Peyer's patch (tissue), 4 donors: ENCODE measurements around the gene GGCX. TPM values are rescaled to one million over a fixed set of nuclear protein-coding genes. Genes with fewer than 3 reads are reported as not detected.

Experiments used
- DNase-seq, 3 donors: peaks; one replicate each; pipeline ENCODE4 v3.0.0-alpha.2; 2017 to 2019
- H3K27ac ChIP-seq, 4 donors: fragments of 200-600 bp; sonication (generic); one replicate each; pipeline ENCODE4 v1.5.1; 2016 to 2019
- H3K27me3 ChIP-seq, 2 donors: fragments of 200-600 bp; sonication (generic); one replicate each; pipeline ENCODE4 v1.5.1; 2019
- H3K36me3 ChIP-seq, 3 donors: fragments of 200-600 bp; sonication (generic); one replicate each; pipeline ENCODE4 v1.5.1; 2016 to 2019
- H3K4me1 ChIP-seq, 4 donors: fragments of 200-600 bp; sonication (generic); one replicate each; pipeline ENCODE4 v1.5.1; 2016 to 2019
- H3K4me3 ChIP-seq, 4 donors: fragments of 200-600 bp; sonication (generic); 1 replicate in 3 of 4; 2 replicates in 1 of 4; pipeline ENCODE4 v1.5.1; 2016 to 2019; ENCODE audit warnings: mild to moderate bottlenecking in 1 of 4
- H3K9me3 ChIP-seq, 4 donors: fragments of 200-600 bp; sonication (generic); one replicate each; pipeline ENCODE4 v1.5.1; 2016 to 2019; ENCODE audit warnings: mild to moderate bottlenecking in 1 of 4
- POLR2A ChIP-seq, 2 donors: fragments of 450-650 bp; IDR thresholded peaks; one replicate each; pipeline ENCODE4 v1.5.1; 2017; ENCODE audit warnings: antibody characterized with exemption in 2 of 2, mild to moderate bottlenecking in 2 of 2, moderate library complexity in 2 of 2
- total RNA-seq, 4 donors: library from RNA; depleted of rRNA; stranded (reverse); fragments of >200 nt; gene quantifications; one replicate each; pipeline ENCODE4 v1.1.0, GENCODE V29; 2016
- TF ChIP-seq, protein P1 (sequence below), 6 experiments: fragments of 450-650 bp in 4 of 6; fragments of 200-600 bp in 2 of 6; sonication (generic) in 1 of 6; IDR thresholded peaks; one replicate each; pipeline ENCODE4 v1.5.1; 2017 to 2019; ENCODE audit warnings: antibody characterized with exemption in 6 of 6, mild to moderate bottlenecking in 3 of 6, moderate library complexity in 1 of 6

GGCX gene
- total RNA-seq, 4 donors from 2014 or later, result 21.3 to 38.0 (median 31.1) TPM

DNA sequence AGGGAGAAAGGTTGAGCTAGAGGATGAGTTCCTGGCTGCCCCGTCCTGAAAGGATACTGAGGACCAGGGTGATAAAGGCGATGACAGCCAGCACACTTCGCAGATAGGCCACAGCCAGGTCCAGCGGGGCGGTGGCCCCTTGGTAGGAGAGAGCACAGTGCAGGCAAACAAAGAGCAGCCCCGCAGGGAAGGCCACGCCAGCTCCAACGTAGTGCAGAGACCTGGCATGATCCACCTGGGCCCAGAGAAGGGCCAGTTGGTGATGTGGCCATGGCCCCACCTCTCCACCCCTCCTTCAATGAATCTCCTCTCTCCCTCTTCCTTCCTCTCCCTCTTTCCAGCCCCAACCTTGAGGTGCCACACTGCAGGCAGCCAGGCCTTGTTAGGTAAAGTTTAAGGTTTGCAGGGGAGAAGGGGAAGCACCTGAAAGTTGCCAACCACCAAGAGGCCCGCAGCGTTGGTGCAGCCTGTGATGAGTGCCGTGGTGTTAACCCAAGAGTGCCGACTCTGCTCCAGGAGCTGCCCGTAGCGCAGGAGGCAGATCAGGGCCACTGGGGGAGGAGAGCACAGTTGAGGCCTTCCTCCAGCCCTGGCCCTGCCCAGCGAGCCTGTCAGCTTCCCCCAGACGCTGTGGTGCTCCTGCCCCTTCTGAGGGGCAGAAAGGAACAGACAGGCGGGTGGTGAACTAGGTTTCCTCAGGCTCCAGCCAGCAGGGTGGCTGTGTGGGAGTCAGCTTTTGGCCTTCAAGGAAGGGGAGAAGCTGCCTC lies 38.4 kb upstream of the GGCX start:
- Histone ChIP-seq H3K4me1 (peaks cover 7 to 39% (median 14%) of the 10 kb centered on the region in 4 donors), H3K9me3 (no peaks in the 10 kb centered on the region), H3K27ac (no peak overlapping the region), H3K36me3 (peaks cover 0 to 22% (median 0%) of the 10 kb centered on the region in 3 donors), H3K27me3 (no peaks in the 10 kb centered on the region), H3K4me3 (no peak overlapping the region)
- TF ChIP-seq, protein P1, sequence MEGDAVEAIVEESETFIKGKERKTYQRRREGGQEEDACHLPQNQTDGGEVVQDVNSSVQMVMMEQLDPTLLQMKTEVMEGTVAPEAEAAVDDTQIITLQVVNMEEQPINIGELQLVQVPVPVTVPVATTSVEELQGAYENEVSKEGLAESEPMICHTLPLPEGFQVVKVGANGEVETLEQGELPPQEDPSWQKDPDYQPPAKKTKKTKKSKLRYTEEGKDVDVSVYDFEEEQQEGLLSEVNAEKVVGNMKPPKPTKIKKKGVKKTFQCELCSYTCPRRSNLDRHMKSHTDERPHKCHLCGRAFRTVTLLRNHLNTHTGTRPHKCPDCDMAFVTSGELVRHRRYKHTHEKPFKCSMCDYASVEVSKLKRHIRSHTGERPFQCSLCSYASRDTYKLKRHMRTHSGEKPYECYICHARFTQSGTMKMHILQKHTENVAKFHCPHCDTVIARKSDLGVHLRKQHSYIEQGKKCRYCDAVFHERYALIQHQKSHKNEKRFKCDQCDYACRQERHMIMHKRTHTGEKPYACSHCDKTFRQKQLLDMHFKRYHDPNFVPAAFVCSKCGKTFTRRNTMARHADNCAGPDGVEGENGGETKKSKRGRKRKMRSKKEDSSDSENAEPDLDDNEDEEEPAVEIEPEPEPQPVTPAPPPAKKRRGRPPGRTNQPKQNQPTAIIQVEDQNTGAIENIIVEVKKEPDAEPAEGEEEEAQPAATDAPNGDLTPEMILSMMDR (IDR thresholded peaks at IDR 0.05), result no peak
- no peak for TF ChIP-seq POLR2A (IDR thresholded peaks at IDR 0.05)
- no peak for DNase-seq

DNA sequence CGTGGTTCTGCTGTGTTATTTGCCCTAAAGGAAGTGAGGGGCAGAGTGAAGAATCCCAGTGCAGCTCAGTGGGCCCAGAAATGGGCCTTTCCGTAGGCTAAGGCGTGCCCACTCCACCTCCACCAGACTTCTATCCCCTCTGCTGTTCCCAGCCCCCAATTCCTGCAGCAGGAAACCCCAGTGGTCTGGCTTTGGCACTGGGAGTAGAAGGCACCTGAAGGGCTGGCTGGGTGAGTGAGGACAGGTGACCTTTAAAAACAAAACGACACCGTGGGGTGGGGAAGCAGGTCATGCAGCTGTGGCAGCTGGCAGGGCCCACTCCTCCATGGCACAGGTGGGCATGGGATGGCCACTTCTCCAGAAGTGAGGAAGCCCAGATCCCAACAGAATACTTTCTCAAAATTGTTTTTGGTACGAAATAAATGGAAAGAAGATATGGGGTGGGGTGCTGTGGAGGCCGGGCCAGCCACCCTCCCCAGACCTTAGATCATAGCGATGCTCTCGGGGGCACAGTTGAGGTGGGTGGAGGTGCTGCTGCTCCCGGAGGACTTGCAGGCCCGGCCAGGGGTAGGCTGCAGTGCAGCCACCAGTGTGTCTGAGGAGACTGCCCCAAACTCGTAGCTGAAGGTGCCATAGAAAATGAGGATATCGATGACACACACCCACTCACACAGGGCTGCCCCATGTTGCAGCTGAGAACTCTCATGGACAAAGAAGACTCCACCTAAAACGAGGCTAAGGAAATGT lies 37.5 kb upstream of the GGCX start:
- TF ChIP-seq, protein P1 (IDR thresholded peaks at IDR 0.05), result no peak
- no peak for TF ChIP-seq POLR2A (IDR thresholded peaks at IDR 0.05)
- no peaks in the 10 kb centered on the region for H3K27me3 ChIP-seq
- H3K4me3 ChIP-seq, result no peak overlapping the region
- no peak for DNase-seq
- H3K36me3 ChIP-seq, result peaks cover 0 to 22% (median 0%) of the 10 kb centered on the region in 3 donors
- no peak overlapping the region for H3K27ac ChIP-seq
- peaks cover 9 to 38% (median 16%) of the 10 kb centered on the region in 4 donors for H3K4me1 ChIP-seq
- no peaks in the 10 kb centered on the region for H3K9me3 ChIP-seq

DNA sequence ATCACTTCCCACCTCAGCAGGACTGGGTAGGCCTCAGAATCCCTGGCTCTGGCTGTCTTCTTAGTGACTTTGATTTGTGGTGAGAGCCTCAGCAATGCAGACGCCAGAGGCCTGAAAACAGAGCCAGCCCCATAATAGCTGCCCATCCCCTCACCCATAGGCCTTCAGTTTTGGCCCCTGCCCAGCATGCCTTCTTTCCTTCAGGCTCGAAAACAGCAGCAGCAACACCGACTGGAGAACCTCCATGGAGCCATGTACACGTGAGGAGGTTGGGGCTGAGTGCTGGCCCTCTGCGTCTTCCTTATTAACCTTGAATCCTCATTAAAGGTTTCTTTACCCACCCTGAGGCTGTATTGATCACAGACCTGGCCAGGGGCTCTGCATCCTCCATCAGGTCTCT lies 35.9 kb upstream of the GGCX start:
- Histone ChIP-seq H3K4me3 (no peak overlapping the region), H3K4me1 (peaks cover 9 to 34% (median 16%) of the 10 kb centered on the region in 4 donors), H3K9me3 (no peaks in the 10 kb centered on the region), H3K27me3 (no peaks in the 10 kb centered on the region), H3K27ac (no peak overlapping the region), H3K36me3 (peaks cover 0 to 22% (median 0%) of the 10 kb centered on the region in 3 donors)
- TF ChIP-seq POLR2A (IDR thresholded peaks at IDR 0.05), result no peak
- TF ChIP-seq, protein P1 (IDR thresholded peaks at IDR 0.05), result no peak
- DNase-seq, result no peak

DNA sequence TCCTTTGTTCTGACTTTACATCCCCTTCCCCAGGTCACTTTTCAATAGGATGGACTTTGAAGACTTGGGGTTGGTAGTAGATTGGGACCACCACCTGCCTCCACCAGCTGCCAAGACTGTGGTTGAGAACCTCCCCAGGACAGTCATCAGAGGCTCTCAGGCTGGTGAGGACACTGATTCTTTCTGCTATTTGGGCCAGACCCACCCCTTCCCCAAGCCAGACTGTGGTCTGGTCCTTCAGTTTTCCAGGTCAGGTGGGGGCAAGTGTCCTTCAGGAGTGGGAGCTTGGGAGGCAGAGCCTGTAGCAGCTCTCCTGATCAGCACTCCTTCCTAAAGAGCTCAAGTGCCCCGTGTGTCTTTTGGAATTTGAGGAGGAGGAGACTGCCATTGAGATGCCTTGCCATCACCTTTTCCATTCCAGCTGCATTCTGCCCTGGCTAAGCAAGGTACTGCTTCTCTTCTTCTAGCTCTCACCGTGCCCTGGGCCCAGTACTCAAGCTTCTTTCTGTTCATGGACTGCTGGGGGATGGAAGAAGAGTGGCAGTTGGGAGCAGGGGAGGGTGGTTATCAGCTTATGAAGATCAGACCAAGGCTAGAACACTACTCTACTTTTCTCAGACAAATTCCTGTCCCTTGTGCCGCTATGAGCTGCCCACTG lies 35.3 kb upstream of the GGCX start:
- H3K4me1 ChIP-seq, result peaks cover 9 to 31% (median 14%) of the 10 kb centered on the region in 4 donors
- peaks cover 0 to 22% (median 0%) of the 10 kb centered on the region in 3 donors for H3K36me3 ChIP-seq
- H3K9me3 ChIP-seq, result no peaks in the 10 kb centered on the region
- peak overlapping the region; percentile 75 to 97 (median 86) for H3K4me3 ChIP-seq
- peak overlapping the region in 2 of 4 donors; percentile 84 to 94 for H3K27ac ChIP-seq
- TF ChIP-seq, protein P1 (IDR thresholded peaks at IDR 0.05), result no peak
- TF ChIP-seq POLR2A (IDR thresholded peaks at IDR 0.05), result no peak
- no peaks in the 10 kb centered on the region for H3K27me3 ChIP-seq
- no peak for DNase-seq

DNA sequence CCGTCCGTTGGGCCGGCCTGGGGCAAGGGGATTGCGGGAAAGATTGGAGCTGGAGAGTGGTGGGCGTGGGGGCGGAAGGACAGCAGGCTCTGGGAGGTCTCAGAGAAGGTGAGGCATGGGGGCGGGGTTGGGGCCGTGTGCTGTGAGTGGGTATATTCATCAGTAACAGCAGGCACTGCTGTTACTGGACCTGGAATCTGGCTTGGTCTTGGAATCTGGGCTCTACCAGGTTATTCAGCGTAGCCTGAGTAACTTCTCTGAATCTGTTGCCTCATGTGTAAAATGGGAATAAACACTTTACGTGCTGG lies 34.7 kb upstream of the GGCX start:
- TF ChIP-seq, protein P1 (IDR thresholded peaks at IDR 0.05), result no peak
- TF ChIP-seq POLR2A (IDR thresholded peaks at IDR 0.05), result no peak
- no peak for DNase-seq
- Histone ChIP-seq H3K27ac (peak overlapping the region; percentile 84 to 94 (median 88)), H3K27me3 (no peaks in the 10 kb centered on the region), H3K36me3 (peaks cover 0 to 22% (median 0%) of the 10 kb centered on the region in 3 donors), H3K4me1 (peaks cover 9 to 33% (median 11%) of the 10 kb centered on the region in 4 donors), H3K4me3 (peak overlapping the region; percentile 75 to 97 (median 86)), H3K9me3 (no peaks in the 10 kb centered on the region)
